GM19025 (cell line): ENCODE data around the gene CYBA.

Experiments
- ATAC-seq: cut with Tn5 transposase; IDR thresholded peaks from one replicate; pipeline ENCODE4 v1.9.1; 2021; ENCODE audit warnings: mild to moderate bottlenecking, low read depth, moderate library complexity; ENCODE audit not compliant: unreplicated experiment

The CYBA gene

DNA sequence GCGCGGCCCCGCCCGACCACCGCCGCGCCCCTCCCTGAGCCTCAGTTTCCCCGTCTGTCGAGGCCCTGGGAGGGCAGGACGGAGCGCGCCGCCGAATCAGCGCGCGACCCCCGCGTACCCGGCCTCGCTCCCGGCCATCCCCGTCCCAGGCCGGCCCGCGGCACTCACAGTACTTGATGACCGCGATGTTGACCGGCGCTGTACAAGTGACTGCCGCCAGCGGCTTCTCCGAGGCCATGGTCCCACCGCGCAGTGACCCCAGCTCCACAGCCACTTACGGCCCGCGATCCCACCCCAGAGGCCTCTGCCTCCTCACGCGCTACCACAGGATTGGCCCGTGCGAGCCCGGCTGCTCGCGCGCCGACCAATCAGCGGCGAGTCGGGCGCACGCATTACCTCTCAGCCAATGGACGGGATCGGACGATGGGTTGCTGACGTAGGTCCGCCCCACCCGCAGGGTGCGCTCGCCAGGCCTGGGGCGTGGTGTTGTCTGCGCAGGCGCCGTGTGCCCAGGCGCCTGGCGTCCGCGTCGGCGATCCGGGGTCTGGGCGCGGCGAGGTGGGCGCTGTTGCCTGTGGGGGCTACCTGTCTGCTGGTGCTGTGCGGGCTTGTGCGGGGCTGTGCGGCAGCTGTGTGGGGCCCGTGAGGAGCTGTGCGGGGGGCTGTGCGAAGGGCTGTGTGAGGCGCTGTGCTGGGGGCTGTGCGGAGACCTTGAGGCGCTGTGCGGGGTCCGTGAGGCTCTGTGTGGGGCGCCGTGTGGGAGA, 12.2 kb upstream of the CYBA start, which contains the start of gene MVD:
TSS of gene MVD (minus strand) at position 249 of the 764 bp plus-strand sequence. CDS start at position 238, 11 bp downstream.
- peak; percentile 97 for ATAC-seq

DNA sequence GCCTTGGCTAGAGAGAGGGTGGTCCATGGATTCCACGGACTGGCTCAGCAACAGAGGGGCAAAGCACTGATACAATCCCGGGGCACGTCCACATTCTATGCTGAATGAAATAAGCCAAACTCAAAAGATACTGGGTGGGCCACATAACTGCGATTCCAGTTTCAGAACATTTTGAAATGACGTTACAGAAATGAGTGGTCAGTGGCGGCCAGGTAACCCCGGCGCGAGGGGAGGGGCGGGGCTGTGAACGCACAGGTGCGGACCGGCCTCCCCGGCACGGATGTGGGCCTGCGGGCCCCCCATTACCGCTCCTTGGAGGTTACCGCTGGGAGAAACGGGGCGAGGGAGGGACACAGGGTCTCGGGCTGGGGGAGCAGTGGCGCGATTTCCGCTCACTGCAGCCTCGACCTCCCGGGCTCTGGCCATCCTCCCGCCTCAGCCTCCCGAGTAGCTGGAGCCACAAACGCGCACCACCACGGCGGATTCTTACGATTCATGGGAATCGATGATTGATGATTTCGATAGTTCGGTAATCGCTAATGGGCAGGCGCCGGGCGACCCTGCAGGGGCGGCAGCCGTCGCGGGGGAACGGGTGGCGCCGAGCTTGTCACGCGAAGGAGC, 11.5 kb upstream of the CYBA start:
- peak; percentile 0 for ATAC-seq

DNA sequence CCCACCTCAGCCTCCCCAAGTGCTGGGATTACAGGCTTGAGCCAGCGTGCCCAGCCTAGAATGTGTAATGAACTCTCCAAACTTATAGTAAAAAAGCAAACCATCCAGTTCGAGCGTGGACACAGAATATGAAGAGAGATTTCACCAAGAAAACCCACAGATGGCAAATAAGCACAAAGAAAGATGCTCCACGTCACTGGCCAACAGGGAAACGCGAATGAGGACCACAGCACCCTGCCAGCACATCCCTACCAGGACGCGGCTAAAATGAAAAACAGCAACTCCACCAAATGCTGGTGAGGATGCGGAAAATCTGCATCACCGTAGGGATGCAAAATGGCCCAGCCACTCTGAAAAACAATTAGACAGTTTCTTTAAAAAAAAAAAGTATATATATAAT, 10.6 kb upstream of the CYBA start:
- ATAC-seq = no peak

DNA sequence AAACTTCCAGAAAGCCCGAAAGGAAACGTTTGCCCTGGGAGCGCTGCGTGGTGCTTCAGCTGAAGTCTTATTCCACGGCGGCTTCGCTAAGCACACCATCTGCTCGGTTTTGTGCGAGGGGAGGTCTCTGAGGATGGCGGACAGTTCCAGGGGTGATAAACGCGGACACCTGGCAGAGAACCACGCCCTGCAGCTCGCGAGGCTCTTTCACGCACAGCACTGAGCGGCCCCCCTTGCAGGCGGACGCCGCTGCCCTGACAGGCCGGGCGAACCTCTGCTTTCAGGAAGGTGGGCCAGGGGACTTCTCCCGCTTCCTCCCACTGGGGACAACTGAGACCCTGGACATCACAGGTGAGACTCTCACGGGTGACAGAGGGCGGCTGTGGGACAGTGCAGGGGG, 8.3 kb upstream of the CYBA start:
- ATAC-seq = no peak

DNA sequence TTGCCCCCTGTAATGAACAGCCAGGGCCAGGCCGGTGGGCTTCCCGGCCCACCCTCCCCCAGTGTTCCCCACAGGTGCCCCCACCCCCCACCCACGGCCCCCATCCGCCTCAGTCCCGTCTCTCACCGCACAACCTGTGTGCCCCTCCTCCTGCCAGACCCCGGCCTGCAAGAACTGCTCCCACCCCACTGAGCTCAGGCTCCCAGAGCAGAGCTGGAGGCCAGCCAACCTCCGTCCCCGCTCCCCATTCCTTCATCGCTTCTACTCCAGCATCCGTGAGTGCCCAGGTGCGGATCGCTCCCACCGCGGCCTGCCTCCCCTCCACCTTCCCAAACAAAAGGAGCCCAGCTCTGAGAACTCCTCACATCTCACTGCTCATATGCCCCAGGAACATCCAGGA, 7.9 kb upstream of the CYBA start:
- ATAC-seq = no peak

DNA sequence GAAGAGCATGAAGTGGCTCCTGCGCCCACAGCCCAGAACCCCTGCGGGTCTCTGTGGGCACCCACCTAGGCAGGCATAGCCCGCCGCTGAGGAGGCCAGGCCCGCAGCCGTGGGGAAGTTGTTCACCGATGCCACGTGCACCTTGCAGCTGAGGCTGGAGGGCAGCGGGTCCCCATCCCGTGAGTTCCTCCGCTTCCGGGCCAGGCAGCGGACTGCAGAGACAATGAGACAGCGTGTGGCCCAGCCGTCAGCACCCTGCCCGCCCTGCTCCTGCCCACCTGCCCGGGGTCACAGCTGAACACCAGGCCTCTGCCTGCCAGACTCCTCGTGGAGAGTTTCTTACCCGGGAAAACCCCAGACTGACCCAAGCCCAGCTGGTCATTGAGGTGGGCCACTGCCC, 6.5 kb upstream of the CYBA start:
- ATAC-seq = no peak

DNA sequence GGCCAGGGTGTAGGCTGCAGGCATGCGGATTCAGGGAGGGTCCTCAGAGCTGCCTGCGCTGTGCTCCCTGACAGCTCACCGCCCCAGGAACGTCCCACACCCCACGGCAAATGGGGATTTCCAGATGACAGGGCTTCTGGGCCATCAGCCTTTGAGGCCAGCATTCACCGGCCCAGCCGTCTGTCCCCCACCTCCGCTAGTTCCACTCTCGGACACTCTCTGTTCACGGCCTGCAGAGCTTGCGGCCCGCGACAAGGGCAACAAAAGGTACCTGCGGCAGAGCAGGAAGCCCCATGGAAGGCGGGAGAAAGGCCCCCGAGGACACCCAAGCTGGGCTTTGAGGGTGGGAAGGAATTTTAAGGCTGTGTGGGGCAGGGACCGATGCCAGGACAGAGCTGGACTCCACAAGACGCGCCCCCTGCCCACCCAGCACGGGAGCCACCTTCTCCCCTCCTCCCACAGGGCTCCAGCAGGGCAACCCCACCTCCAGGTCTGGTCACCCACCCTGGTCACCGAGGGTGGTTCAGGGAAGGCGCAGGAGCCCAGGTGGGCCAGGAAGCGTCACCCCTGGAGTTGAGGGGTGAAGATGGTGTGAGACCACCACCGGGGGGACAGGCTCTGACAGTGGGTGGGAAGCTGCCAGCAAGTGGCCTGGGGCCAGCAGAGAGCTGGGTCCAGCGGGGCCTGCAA, 5.6 kb upstream of the CYBA start:
- ATAC-seq = no peak

DNA sequence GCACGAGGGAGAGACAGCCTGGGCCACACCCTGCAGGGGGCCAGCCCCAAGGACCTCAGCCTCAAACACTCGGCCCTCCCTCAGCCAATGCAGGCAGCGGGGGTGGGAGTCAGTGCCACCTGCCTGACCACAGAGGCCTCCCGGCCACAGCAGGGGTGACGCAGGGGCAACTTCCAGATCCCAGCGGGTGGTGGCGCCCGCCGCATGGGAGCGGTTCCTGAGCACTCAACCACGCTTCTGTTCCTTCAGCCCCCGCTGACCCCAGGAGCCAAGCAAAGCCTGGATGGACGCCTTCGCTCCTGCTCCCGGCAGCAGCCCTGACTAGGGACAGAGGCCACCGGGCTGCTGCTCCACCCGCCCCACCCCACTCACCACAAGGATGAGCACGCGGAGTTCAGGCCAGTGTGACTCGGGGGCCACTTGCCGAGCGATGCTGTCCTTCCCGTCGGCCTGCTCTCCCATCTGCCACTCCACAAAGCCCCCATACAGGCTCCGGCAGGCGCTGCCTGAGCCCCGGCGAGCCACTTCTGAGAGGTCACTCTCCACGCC, 5.0 kb upstream of the CYBA start:
- ATAC-seq = no peak

DNA sequence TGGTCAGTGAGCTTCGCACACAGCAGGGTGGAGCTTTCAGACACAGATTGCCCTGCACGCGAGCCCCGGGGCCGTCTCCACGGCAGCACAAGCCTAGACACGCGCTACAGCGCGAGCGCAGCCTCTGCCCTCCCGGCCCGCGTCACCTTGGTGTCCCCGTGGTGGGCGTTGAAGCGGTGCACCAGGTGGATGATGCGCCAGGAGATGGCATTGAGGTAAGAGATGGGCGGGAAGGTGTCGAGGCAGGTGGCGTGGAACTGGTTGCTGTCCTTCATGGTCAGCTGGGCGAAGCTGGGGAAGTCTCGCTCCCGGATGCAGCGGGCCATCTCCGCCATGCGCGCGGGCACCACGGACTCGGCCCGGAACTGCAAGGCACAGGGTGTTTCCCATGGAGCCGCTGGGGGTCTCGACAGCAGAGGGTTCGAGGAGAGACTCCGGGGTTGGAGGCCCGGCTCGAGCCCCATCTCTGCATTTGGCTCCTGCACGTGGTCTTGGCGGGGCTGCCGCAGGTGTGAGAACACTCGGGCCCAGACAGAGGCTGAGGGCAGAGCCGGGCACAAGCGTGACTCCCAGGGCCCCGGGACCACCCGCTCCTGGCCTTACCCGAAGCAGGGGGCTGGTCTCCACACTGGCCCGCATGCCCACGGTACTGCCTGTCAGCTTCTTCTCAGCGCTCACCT, 4.3 kb upstream of the CYBA start:
- ATAC-seq = no peak

DNA sequence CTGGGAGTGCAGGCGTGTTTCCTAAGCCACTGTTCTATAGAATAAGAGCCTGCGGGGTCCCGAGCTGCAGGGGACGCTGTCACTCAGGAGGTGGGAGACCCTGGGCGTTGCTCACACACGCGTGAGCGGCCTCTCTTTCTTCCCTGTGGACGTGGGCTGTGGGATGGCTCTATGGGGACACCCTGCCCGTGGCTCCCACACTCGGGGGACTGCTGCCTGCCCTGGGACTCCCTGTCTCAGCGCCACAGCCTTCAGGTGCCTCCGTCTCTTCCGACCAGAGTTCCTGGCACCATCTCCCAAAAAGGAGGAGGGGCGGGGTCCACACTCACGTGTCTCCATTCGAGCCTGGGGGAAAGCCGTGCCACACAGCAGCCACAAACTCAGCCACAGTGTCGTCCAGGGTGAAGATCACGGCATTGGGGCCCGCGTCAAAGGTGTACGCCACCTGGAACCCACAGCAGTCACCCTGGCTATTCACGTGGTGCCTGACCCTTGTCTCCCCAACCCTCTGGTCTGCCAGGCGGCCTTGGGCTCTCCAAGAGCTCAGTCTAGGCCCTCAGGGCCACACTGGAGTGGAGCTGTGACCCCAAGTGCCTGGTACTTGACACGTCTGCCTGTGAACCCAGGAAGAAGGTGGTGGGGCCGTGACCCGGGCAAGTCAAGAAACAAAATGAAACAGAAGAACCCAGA, 3.7 kb upstream of the CYBA start:
- ATAC-seq = no peak

DNA sequence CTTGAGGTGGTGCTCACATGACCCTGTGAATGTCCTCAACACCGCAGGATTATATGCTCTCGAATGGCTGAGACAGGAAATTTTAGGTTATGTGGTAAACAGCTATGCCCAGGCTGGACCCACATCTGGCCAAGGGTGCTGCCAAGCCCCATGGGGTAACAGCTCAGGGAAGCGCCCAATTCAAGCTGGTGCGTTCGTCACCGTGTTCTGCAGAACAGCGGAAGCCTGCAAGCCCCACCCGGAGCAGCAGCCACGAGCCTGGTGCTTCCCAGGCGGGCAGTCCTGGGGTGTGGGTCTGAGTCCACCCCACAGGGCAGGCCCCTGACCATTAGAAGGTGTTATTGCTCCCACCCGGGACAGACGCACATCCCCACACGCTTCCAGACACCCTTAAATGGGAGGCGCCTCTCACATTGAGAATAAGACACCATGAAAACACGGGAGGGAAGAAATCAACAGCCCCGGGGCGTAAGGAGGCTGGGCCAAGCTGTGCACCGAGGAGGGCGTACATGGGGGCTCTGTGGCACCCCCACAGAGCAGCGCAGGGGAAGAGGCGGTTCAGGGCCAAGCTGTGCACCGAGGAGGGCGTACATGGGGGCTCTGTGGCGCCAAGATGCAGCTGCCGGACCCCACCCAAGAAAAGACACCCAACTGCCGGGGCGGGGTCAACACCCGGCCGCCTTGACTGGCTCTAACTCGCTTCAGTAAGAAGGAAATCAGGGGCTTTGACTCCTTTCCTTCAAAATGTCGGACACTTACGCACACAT, 2.9 kb upstream of the CYBA start:
- no peak for ATAC-seq

DNA sequence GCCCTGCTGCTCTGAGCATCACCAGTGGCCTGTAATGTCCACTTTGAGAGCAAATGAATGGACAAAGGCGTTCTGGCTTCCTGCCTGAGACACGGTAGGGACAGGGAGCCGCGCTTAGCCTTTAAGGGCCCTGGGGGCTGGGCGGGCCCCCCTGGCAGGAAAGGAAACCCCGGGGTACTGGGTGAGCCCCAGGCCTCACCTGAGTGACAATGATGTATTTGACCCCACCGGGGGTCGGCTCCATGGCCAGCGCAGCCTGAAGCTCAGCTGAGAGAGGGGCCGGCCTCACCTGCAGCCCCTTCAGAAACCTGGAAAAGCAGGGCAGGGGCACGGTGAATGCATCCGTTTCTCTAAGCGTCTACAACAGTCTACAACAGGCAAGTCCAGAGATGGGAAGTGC, 2.2 kb upstream of the CYBA start:
- ATAC-seq = no peak

DNA sequence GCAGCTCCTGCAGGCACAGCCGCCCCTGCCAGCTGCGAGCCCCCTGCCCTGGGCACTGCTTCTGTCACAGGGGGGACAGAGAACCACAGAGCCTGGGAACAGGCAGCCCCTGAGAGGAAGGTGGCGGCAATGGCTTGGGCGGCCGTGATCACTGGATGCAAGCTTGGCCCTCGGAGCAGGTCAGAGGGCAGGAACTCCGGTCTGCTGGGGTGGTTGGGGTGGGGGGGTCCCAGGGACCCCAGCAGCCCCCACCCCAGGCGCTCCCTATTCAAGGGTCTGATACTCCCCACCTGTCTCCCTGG, 1.9 kb upstream of the CYBA start:
- ATAC-seq = no peak

DNA sequence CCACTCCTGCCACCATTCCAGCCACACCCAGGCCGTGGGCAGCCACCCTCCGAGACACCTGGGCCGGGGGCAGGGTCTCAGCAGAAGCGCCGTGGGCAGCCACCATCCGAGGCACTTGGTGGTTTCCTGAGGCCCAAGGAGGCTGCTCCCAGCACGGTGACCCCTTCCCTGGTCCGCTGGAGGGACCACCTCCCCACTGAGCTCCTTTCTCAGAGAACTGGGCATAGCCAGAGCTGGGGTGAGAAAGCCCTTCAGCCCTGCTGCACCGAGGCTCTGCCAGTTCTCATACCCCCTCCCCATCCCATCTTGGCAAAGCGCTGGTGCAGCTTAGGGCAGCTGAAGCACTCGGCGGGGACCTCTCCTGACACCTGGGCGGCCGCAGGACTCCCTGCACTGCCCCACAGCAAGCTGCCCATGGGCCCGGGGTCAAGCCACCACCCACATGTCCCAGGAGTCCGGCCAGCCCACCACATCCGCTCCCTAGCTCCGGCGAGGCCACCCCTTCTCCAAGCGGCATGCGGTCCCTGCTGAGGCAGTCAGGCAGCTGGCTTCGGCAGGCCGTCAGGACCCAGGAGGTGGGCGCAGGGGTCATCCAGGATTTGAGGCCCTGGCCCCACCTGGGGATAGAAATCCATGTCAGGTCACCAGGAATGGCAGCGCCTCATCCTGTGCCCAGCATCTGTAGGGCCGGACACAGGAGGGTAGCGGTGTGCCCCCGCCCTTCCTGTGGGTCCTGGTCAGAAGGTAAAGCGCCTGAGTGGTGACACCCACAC, 1.3 kb upstream of the CYBA start:
- no peak for ATAC-seq

DNA sequence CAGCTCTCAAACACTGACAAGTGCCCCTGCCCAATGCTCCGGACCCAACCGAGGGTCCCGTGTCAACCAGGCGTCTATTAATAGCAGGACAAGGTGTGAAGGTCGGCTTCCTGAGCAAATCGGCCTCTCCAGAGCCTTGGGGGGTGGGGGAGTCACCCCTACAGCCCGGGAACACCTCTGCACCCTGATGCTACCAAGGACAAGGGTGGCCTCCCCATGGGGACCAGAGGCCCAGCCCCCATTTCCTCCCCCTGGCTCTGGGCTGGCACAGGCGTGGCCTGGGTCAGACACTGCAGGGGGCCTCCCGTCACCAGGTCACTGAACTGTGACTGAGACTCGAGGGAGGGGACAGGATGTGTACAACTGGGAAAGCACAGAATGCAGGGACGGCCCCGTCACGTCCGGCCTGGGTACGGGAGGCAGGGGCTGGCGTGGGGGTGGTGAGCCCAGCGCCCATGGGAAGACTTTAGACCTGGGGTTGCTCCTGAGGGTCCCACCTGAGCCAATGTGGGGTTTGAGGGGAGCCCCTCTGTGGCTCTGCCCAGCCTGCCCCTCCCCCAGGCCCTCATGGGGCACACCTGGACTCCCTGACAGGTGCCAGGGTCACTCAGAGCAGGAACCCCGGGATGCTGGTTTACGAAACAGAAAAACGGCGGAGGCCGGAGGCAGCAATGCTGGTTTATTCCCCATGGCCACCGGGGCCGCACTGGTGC, 579 bp upstream of the CYBA start:
- ATAC-seq = peak; percentile 63

DNA sequence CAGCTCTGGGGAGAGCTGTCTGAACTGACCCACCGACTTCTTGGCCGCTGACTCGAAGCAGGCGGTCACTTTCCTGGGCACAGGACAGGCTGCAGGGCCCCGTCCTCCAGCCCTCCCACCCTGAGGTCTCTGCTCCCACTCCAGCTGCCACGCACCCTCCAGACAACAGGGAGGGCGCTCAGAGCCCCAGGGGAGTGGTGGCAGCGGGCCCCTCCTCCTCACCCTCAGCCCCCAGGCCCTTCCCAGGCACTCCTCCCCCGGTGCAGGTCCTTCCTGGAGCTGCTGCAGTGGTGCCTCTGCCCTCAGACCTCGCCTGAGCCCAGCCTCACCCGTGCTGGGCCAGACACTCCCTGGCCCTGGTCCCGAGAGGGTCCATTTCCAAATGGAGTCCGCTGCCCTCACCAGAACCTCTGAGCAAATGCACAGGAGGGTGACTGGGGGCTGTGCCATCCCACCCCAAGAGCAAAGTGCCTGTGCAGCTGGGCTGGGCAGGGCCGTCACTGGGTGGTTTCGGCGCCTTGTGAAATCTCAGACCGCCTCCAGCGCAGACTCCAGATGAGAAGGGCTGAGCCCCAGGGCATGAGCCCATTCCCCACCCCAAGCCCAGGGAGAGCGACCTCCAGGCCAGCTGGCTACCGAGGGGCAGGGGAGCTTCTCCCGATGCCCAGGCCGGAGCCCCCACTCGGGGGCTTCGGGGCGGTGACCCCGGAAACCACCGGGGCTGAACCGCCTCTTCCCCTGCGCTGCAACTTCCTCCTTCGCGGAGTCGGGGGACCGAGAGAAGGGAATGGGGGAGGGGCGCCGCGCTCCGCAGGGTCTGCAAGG, 717 bp downstream of the CYBA start:
- ATAC-seq = peak; percentile 5

DNA sequence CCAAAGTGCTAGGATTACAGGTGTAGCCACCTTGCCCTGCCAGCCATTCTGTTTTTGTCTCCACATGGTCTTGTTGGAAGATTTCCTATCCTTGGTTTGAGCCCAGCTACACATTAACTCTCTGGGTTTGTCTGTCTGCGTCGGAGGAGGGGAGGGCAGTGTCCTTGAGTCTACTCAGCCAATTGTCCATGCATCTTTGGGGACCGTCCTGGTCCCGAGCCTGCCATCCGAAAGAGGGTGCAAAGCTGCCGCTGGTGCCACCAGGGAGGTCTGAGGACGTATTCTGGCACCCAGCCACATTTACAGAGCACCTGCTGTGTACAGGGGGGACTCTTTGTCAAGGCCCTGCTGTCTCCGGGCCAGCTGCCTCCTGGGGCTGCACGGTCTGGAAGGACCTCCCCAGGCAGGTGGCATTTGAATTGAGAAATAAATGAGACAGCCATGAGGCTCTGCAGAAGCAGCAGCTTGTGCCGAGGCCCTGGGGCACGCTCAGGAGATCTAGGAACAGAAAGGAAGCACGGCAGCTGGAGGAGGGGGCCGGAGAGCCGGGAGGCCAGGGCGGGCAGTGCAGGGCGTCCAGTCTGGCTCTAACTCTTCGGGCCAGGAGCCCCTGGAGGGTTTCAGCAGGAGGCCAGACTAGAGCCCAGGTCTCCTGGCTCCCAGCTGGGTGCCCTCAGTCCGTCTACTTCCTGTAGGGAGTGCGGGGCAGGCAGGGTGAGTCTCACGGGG, 1.5 kb downstream of the CYBA start:
- no peak for ATAC-seq
